Cardiac muscle cell (in vitro differentiated cells and primary cell): ENCODE results near the gene GALNT2. TPM values are rescaled to one million over a fixed set of nuclear protein-coding genes. Genes with fewer than 3 reads are reported as not detected.

ENCODE experiments used
- DNase-seq, 2 donors: peaks; one replicate each; pipeline versions ENCODE4 v3.0.0 to v3.0.0-alpha.2; 2010 to 2017; ENCODE audit warnings: low read depth in 1 of 2, low spot score in 1 of 2
- H3K27ac ChIP-seq: fragments of 200-600 bp; sonication (generic); 2 replicates; pipeline ENCODE4 v1.5.1; 2016
- H3K27me3 ChIP-seq: fragments of 200-600 bp; sonication (generic); 2 replicates; pipeline ENCODE4 v1.6.0; 2016; ENCODE audit warnings: control low read depth
- H3K36me3 ChIP-seq: fragments of 200-600 bp; sonication (generic); 2 replicates; pipeline ENCODE4 v1.5.1; 2016; ENCODE audit warnings: control low read depth
- H3K4me1 ChIP-seq: fragments of 200-600 bp; sonication (generic); 2 replicates; pipeline ENCODE4 v1.8.1; 2017; ENCODE audit warnings: low read depth, mild to moderate bottlenecking, mixed run types
- H3K4me3 ChIP-seq: fragments of 200-600 bp; sonication (generic); 2 replicates; pipeline ENCODE4 v1.5.1; 2016; ENCODE audit warnings: mild to moderate bottlenecking
- H3K9me3 ChIP-seq: fragments of 200-600 bp; sonication (generic); 2 replicates; pipeline ENCODE4 v1.5.1; 2017; ENCODE audit warnings: low read depth, mild to moderate bottlenecking, control low read depth
- polyA plus RNA-seq: library from polyadenylated mRNA; unstranded; fragments of >200 nt; fragmentation: Nextera tagmentation; extraction: Ambion mirVana; gene quantifications from 2 replicates; pipeline ENCODE4 v1.2.1, GENCODE V29; 2016
- total RNA-seq: library from RNA; depleted of rRNA; stranded (reverse); fragments of >200 nt; gene quantifications from 2 replicates; pipeline ENCODE4 v1.2.3, GENCODE V29; 2016
- TF ChIP-seq, protein P1 (sequence below): IDR thresholded peaks from 2 replicates; pipeline ENCODE4 v1.5.1; 2012; ENCODE audit warnings: low read depth, mild to moderate bottlenecking, low read length

Gene GALNT2
- total and polyA plus RNA-seq, 2 experiments from 2014 or later = 71.4 to 92.1 TPM

- Histone ChIP-seq H3K27me3 (no peaks in the 10 kb centered on the region), H3K27ac (no peak overlapping the region), H3K36me3 (peaks cover 17% of the 10 kb centered on the region), H3K4me1 (peaks cover 9% of the 10 kb centered on the region), H3K4me3 (no peak overlapping the region), H3K9me3 (no peaks in the 10 kb centered on the region)
- no peak for DNase-seq
- TF ChIP-seq, protein P1, sequence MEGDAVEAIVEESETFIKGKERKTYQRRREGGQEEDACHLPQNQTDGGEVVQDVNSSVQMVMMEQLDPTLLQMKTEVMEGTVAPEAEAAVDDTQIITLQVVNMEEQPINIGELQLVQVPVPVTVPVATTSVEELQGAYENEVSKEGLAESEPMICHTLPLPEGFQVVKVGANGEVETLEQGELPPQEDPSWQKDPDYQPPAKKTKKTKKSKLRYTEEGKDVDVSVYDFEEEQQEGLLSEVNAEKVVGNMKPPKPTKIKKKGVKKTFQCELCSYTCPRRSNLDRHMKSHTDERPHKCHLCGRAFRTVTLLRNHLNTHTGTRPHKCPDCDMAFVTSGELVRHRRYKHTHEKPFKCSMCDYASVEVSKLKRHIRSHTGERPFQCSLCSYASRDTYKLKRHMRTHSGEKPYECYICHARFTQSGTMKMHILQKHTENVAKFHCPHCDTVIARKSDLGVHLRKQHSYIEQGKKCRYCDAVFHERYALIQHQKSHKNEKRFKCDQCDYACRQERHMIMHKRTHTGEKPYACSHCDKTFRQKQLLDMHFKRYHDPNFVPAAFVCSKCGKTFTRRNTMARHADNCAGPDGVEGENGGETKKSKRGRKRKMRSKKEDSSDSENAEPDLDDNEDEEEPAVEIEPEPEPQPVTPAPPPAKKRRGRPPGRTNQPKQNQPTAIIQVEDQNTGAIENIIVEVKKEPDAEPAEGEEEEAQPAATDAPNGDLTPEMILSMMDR = no peak
Measured at GRCh38 chr1:230278376-230278775, 211.3 kb downstream of the GALNT2 start.

DNA sequence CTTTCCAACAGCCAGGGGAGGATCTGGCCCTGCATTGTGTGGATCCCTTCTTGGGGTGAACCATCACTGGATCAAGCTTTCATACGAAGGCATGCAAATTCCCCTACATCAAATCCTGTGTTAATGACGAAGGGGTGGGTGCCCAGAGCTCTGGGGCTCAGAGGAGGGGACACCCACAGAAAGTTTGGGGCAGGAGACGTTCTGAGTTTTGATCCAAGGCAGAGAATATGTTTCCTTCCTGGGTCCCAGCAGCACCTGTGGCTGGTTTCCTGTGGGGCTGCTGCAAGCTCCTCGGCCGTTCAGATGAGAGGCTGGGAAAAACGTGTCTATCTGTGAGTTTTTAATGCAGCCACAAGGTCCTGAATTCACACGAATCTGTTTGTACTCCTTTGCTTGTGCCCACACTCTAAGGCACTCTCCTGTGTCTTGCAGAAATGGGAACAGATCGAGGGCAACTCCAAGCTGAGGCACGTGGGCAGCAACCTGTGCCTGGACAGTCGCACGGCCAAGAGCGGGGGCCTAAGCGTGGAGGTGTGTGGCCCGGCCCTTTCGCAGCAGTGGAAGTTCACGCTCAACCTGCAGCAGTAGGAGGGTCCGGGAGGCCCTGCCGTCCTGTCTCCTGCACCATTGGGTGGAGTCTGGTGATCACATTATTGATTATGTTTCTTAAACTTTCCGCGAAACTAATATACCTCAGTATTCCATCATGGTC is 212.0 kb downstream of the GALNT2 start:
- TF ChIP-seq, protein P1 = no peak
- DNase-seq = no peak
- peaks cover 17% of the 10 kb centered on the region for H3K36me3 ChIP-seq

DNA sequence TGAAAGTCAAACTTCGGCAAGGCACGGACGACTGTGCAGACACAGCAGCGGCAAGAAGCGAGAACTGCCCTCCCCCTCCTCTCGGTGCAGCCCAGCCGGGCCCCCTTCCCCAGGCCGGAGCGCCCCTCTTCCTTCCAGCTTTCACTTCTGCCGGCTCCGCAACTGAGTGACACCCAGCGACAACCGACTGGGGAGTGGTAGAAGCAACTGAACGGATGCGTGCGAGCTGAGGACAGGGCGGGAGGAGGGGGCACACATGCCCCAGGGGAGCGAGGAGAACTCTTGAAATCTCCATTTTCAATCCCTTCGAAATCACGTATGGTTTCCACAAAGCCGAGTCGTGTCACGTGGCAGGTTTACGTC is 212.5 kb downstream of the GALNT2 start:
- TF ChIP-seq, protein P1 = no peak
- Histone ChIP-seq H3K36me3 (peaks cover 17% of the 10 kb centered on the region), H3K9me3 (no peaks in the 10 kb centered on the region), H3K4me3 (no peak overlapping the region), H3K27me3 (no peaks in the 10 kb centered on the region), H3K4me1 (peaks cover 9% of the 10 kb centered on the region), H3K27ac (no peak overlapping the region)
- no peak for DNase-seq

More for the DNA sequence above, 212.0 kb downstream of the GALNT2 start:
- no peak overlapping the region for H3K27ac ChIP-seq
- H3K4me1 ChIP-seq = peaks cover 9% of the 10 kb centered on the region
- no peak overlapping the region for H3K4me3 ChIP-seq
- H3K9me3 ChIP-seq = no peaks in the 10 kb centered on the region
- no peaks in the 10 kb centered on the region for H3K27me3 ChIP-seq

GRCh38 chr1:230280054-230280795 is 213.2 kb downstream of the GALNT2 start:
- no peaks in the 10 kb centered on the region for H3K27me3 ChIP-seq
- no peaks in the 10 kb centered on the region for H3K9me3 ChIP-seq
- peaks cover 9% of the 10 kb centered on the region for H3K4me1 ChIP-seq
- TF ChIP-seq, protein P1 = peak; percentile 4
- no peak for DNase-seq
- no peak overlapping the region for H3K4me3 ChIP-seq
- no peak overlapping the region for H3K27ac ChIP-seq
- peaks cover 12% of the 10 kb centered on the region for H3K36me3 ChIP-seq

- DNase-seq = no peak
- TF ChIP-seq, protein P1 = no peak
- no peaks in the 10 kb centered on the region for H3K9me3 ChIP-seq
- no peak overlapping the region for H3K4me3 ChIP-seq
- H3K4me1 ChIP-seq = peaks cover 9% of the 10 kb centered on the region
- peaks cover 5% of the 10 kb centered on the region for H3K36me3 ChIP-seq
- H3K27ac ChIP-seq = no peak overlapping the region
- no peaks in the 10 kb centered on the region for H3K27me3 ChIP-seq
Measured at GRCh38 chr1:230280906-230281413, 213.9 kb downstream of the GALNT2 start.
